BLaER1 treated with 17β-estradiol and CSF1 and Interleukin-3, amounts not matched to agents 10 nM and 100 nM (cell line): Measurements from ENCODE around the gene KCNE4.

Experiments
- H3K27ac ChIP-seq, 11 experiments: shearing (Covaris generic); formaldehyde crosslinking; 2 replicates each; pipeline ENCODE4 v1.8.1; 2022
- H3K27me3 ChIP-seq, 11 experiments: shearing (Covaris generic); formaldehyde crosslinking; 2 replicates each; pipeline ENCODE4 v1.8.1; 2022
- H3K36me3 ChIP-seq, 11 experiments: shearing (Covaris generic); formaldehyde crosslinking; 2 replicates each; pipeline ENCODE4 v1.8.1; 2022
- H3K4me1 ChIP-seq, 10 experiments: shearing (Covaris generic); formaldehyde crosslinking; 2 replicates each; pipeline ENCODE4 v1.8.1; 2022
- H3K4me2 ChIP-seq, 11 experiments: shearing (Covaris generic); formaldehyde crosslinking; 2 replicates each; pipeline ENCODE4 v1.8.1; 2022
- H3K4me3 ChIP-seq, 10 experiments: shearing (Covaris generic); formaldehyde crosslinking; 2 replicates each; pipeline ENCODE4 v1.8.1; 2022
- H3K9ac ChIP-seq, 11 experiments: shearing (Covaris generic); formaldehyde crosslinking; 2 replicates each; pipeline ENCODE4 v1.8.1; 2022
- H3K9me3 ChIP-seq, 11 experiments: shearing (Covaris generic); formaldehyde crosslinking; replicated peaks in 1 of 11; 2 replicates each; pipeline ENCODE4 v1.8.1; 2022
- H4K20me1 ChIP-seq, 11 experiments: shearing (Covaris generic); formaldehyde crosslinking; 2 replicates each; pipeline ENCODE4 v1.8.1; 2022
- Cebpa-rat ChIP-seq, 11 experiments: shearing (Covaris generic); IDR thresholded peaks; 2 replicates each; pipeline ENCODE4 v1.8.1; 2022

Gene KCNE4

DNA sequence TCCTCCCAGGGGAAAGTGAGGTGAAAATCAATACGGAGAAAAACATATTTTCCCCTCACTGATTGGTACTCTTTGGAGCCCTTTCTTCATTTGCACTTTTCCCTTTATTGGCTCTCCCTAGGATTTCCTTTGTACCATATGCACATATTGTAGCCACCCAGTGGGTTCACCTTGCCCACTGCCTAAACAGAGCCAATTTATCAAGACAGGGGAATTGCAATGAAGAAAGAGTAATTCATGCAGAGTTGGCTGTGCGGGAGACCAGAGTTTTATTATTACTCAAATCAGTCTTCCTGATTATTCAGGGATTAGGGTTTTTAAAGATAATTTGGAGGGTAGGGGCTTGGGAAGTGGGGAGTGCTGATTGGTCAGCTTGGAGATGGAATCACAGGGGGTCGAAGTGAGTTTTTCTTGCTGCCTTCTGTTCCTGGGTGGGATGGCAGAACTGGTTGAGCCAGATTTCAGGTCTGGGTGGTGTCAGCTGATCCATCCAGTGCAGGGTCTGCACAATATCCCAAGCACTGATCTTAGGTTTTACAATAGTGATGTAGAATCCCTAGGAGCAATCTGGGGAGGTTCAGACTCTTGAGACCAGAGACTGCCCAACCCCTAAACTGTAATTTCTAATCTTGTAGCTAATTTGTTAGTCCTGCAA is 15.1 kb upstream of the KCNE4 start:
- Histone ChIP-seq H3K4me3 (no peak overlapping the region), H3K27ac (no peak overlapping the region), H4K20me1 (no peaks in the 10 kb centered on the region)

DNA sequence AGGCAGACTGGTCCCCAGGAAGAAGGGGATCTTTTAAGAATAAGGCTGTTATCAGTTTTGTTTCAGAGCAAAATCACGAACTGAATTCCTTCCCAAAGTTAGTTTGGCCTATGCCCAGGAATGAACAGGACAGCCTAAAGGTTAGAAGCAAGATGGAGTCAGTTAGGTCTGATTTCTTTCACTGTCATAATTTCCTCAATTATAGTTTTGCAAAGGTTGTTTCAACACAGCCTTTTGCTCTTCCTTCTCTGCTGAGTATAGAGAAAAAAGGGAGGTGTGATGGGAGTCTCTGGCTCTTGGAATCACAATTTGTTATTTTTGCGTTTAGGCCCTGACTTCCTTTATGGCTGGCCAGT is 14.6 kb upstream of the KCNE4 start:
- Histone ChIP-seq H3K27me3 (no peaks in the 10 kb centered on the region), H3K9me3 (peaks cover 4 to 18% (median 11%) of the 10 kb centered on the region in 11 experiments; a peak in 21 of 22 replicates), H3K36me3 (no peaks in the 10 kb centered on the region), H3K4me2 (no peak overlapping the region), H3K9ac (no peak overlapping the region), H3K4me3 (no peak overlapping the region), H3K4me1 (peaks cover 11 to 21% (median 17%) of the 10 kb centered on the region in 10 experiments), H3K27ac (no peak overlapping the region), H4K20me1 (no peaks in the 10 kb centered on the region)
- no peak for TF ChIP-seq Cebpa-rat (IDR thresholded peaks at IDR 0.05)

More for the DNA sequence above, 15.1 kb upstream of the KCNE4 start:
- Histone ChIP-seq H3K4me2 (no peak overlapping the region), H3K36me3 (no peaks in the 10 kb centered on the region), H3K9me3 (peaks cover 9 to 23% (median 16%) of the 10 kb centered on the region in 11 experiments; a peak in 21 of 22 replicates), H3K4me1 (peaks cover 7 to 17% (median 13%) of the 10 kb centered on the region in 10 experiments), H3K27me3 (no peaks in the 10 kb centered on the region), H3K9ac (no peak overlapping the region)
- TF ChIP-seq Cebpa-rat (IDR thresholded peaks at IDR 0.05), result no peak

DNA sequence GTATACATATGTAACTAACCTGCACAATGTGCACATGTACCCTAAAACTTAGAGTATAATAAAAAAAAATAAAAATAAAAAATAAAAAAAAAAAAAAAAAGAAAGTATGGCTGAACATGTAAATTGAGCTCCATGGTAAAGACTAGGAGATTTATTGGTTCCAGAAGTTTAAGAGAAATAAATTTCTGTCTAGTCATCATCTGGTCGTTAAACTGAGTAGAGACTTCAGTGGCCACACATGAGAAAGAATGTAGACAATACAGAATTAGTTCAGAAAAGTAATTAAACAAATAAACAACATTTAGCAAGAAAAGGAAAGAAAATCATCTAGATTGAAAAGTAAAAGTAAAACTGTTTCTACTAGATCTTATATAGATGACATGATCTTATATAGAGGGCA is 12.4 kb upstream of the KCNE4 start:
- Histone ChIP-seq H3K27me3 (no peaks in the 10 kb centered on the region), H3K4me3 (no peak overlapping the region), H3K4me1 (peaks cover 30 to 43% (median 38%) of the 10 kb centered on the region in 10 experiments), H3K9me3 (peaks cover 0 to 4% (median 0%) of the 10 kb centered on the region in 11 experiments; a peak in 3 of 22 replicates), H3K36me3 (no peaks in the 10 kb centered on the region), H3K9ac (no peak overlapping the region), H3K4me2 (no peak overlapping the region), H3K27ac (no peak overlapping the region), H4K20me1 (no peaks in the 10 kb centered on the region)
- no peak for TF ChIP-seq Cebpa-rat (IDR thresholded peaks at IDR 0.05)

DNA sequence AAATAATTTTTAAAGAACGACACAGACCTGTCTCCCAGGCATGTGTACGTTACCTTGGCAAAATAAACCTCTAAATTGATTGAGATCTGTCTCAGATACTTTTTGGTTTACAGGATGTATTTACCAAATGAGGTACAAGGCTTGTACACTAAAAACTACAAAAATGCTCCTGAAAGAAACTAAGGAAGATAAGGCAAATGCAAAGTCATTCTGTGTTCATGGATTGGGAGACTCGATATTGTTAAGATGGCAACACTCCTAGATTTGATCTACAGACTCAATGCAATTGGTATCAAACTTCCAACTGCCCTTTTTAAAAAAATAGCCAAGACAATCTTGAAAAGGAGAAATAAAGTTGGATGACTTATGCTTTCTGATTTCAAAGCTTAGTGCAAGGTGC is 11.5 kb upstream of the KCNE4 start:
- Histone ChIP-seq H3K4me2 (peak overlapping the region in 3 of 11 experiments; percentile 49 to 70 (median 62); a peak in 5 of 22 replicates), H3K27ac (no peak overlapping the region)

DNA sequence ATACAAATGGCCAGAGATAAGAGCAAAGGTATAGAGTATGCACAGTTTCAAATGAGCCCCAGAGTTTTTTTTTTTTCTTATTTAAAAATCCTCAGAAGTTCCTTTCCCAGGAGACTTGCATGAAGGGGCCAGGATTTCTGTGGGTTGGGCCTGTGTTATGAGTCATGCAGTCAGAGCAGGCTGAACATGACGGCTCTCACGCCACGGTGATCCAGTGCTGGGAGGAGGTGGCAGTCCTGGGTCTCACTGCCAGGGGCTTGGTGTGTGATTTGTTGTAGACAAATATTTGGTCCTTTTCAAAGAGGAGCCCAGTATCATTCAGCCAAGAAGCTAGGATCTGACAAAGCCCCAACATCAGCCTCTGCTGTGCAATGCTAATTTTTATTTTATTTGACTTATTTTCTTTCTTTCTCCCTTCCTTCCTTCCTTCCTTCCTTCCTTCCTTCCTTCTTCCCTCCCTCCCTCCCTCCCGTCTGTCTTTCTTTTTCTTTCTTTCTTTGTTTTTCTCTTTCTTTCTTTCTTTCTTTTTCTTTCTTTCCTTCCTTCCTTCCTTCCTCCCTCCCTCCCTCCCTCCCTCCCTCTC is 10.4 kb upstream of the KCNE4 start:
- Histone ChIP-seq H3K4me1 (peaks cover 30 to 60% (median 45%) of the 10 kb centered on the region in 10 experiments), H3K9me3 (peaks cover 0 to 4% (median 0%) of the 10 kb centered on the region in 11 experiments; a peak in 2 of 22 replicates), H3K36me3 (no peaks in the 10 kb centered on the region), H4K20me1 (no peaks in the 10 kb centered on the region), H3K9ac (peak overlapping the region in 5 of 11 experiments; percentile 11 to 55 (median 49); a peak in 7 of 22 replicates), H3K27ac (peak overlapping the region in 9 of 11 experiments; percentile 25 to 90 (median 75); a peak in 15 of 22 replicates), H3K4me3 (peak overlapping the region in 1 of 10 experiments; percentile 16; a peak in 1 of 20 replicates), H3K4me2 (peak overlapping the region in 10 of 11 experiments; percentile 47 to 76 (median 62); a peak in 21 of 22 replicates), H3K27me3 (no peaks in the 10 kb centered on the region)
- no peak for TF ChIP-seq Cebpa-rat (IDR thresholded peaks at IDR 0.05)

More for the DNA sequence above, 11.5 kb upstream of the KCNE4 start:
- no peak for TF ChIP-seq Cebpa-rat (IDR thresholded peaks at IDR 0.05)
- no peaks in the 10 kb centered on the region for H4K20me1 ChIP-seq
- H3K27me3 ChIP-seq, result no peaks in the 10 kb centered on the region
- peaks cover 0 to 4% (median 0%) of the 10 kb centered on the region in 11 experiments; a peak in 3 of 22 replicates for H3K9me3 ChIP-seq
- H3K4me3 ChIP-seq, result no peak overlapping the region
- peaks cover 30 to 52% (median 39%) of the 10 kb centered on the region in 10 experiments for H3K4me1 ChIP-seq
- H3K9ac ChIP-seq, result no peak overlapping the region
- H3K36me3 ChIP-seq, result no peaks in the 10 kb centered on the region

DNA sequence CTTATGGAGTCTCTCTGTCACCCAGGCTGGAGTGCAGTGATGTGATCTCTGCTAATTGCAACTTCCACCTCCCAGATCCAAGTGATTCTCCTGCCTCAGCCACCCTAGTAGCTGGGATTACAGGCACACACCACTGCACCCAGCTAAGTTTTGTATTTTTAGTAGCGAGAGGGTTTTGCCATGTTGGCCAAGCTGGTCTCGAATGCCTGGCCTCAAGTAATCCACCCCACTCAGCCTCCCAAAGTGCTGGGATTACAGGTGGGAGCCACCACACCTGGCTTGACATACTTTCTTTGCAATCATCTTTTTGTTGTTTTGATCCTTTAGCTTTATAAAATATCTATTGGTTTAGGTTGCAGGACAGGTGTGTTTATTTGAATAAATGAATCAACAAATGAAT is 9.7 kb upstream of the KCNE4 start:
- TF ChIP-seq Cebpa-rat (IDR thresholded peaks at IDR 0.05), result no peak
- Histone ChIP-seq H3K27me3 (no peaks in the 10 kb centered on the region), H3K4me2 (peak overlapping the region in 10 of 11 experiments; percentile 67 to 93 (median 79); a peak in 20 of 22 replicates), H3K4me3 (peak overlapping the region in 2 of 10 experiments; percentile 30 to 34; a peak in 2 of 20 replicates), H3K9me3 (peaks cover 0 to 4% (median 0%) of the 10 kb centered on the region in 11 experiments; a peak in 2 of 22 replicates), H3K4me1 (peaks cover 30 to 65% (median 45%) of the 10 kb centered on the region in 10 experiments), H3K27ac (peak overlapping the region in 9 of 11 experiments; percentile 64 to 93 (median 89); a peak in 18 of 22 replicates), H3K36me3 (no peaks in the 10 kb centered on the region), H3K9ac (peak overlapping the region in 8 of 11 experiments; percentile 60 to 80 (median 74); a peak in 14 of 22 replicates), H4K20me1 (no peaks in the 10 kb centered on the region)

DNA sequence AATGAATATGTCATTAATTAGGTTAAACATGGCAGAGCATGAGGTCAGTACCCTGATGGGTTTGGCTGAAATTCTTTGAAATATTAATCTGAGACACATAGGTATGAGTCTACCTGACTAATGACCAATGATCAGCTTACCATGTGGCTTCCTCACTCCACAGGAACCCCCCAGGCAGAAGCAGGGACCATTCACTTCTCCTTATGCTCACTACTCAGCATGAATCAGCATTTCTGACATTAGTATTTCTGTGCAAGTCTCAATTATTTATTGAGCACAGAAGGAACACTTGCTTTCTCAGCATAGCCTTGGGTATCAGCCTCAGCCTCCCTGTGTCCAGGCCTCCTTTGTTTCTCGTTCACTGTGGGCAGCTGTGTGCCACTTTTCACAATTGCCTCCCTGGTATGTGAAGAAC is 9.3 kb upstream of the KCNE4 start:
- Histone ChIP-seq H3K27me3 (no peaks in the 10 kb centered on the region), H3K4me1 (peaks cover 30 to 68% (median 45%) of the 10 kb centered on the region in 10 experiments), H3K27ac (peak overlapping the region in 10 of 11 experiments; percentile 7 to 93 (median 88); a peak in 18 of 22 replicates), H4K20me1 (no peaks in the 10 kb centered on the region), H3K4me3 (peak overlapping the region in 5 of 10 experiments; percentile 18 to 50 (median 34); a peak in 7 of 20 replicates), H3K9ac (peak overlapping the region in 9 of 11 experiments; percentile 52 to 80 (median 71); a peak in 18 of 22 replicates), H3K36me3 (no peaks in the 10 kb centered on the region), H3K4me2 (peak overlapping the region; percentile 67 to 93 (median 77)), H3K9me3 (peaks cover 0 to 4% (median 0%) of the 10 kb centered on the region in 11 experiments; a peak in 2 of 22 replicates)
- TF ChIP-seq Cebpa-rat (IDR thresholded peaks at IDR 0.05), result no peak

DNA sequence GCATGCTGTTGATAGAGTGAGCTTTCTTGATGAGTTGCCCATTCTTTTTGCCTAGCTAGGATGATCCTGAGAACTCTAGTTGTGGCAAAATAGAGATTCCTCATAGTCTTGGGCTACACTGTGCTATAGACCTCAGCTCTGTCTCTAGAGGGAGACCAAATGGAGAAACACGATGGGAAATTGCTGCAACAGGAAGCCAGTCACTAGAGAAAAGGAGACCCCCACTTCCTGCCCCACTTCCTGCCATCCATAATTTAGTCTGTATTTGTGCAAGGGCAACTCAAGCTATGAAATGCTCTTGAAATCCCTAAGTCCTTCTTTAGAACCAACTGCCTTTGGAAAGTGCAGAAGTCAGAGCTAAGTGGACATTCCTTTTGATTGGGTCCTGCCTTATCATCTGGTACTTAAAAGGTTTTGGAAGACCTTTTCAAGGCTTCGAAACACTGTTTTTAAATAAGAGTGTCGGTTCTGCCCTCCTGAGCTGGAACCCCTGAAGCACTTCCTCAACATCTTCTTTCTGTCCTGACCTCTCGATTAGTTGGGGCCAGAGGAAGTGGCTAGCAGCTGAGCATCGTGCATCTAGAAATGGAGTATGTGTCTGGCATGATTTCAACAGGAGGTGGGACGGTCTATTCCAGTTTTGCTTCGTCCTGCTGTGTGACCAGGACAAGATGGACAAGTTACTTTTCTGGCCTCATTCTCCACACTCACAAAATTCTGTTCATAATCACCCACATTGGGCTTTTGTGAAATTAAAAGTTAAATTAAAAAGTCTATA is 8.6 kb upstream of the KCNE4 start:
- Histone ChIP-seq H3K27me3 (no peaks in the 10 kb centered on the region), H3K4me2 (peak overlapping the region; percentile 67 to 93 (median 77)), H3K4me1 (peaks cover 30 to 69% (median 47%) of the 10 kb centered on the region in 10 experiments), H4K20me1 (no peaks in the 10 kb centered on the region), H3K27ac (peak overlapping the region in 10 of 11 experiments; percentile 7 to 93 (median 88); a peak in 19 of 22 replicates), H3K36me3 (no peaks in the 10 kb centered on the region), H3K4me3 (peak overlapping the region in 7 of 10 experiments; percentile 16 to 50 (median 22); a peak in 8 of 20 replicates), H3K9me3 (peaks cover 0 to 4% (median 0%) of the 10 kb centered on the region in 11 experiments; a peak in 2 of 22 replicates), H3K9ac (peak overlapping the region in 9 of 11 experiments; percentile 52 to 80 (median 71); a peak in 18 of 22 replicates)
- peak in 9 of 11 experiments; percentile 20 to 96 (median 93); a peak in 17 of 22 replicates for TF ChIP-seq Cebpa-rat (IDR thresholded peaks at IDR 0.05)
